Measurements from ENCODE around the gene NHLRC2.

Gene NHLRC2

GRCh38 chr10:113880236-113880635 lies 25.8 kb downstream of the NHLRC2 start:
- Histone ChIP-seq H3K27ac (ENCODE audit: low read length) (no peak overlapping the region), H3K36me3 (ENCODE audit: control insufficient read depth, insufficient read depth, low read length) (no peaks in the 10 kb centered on the region), H3K4me1 (ENCODE audit: control insufficient read depth, insufficient read depth, low read length) (no peaks in the 10 kb centered on the region), H3K4me3 (ENCODE audit: low read length) (no peak overlapping the region), H3K27me3 (ENCODE audit: control insufficient read depth, insufficient read depth, low read length) (no peaks in the 10 kb centered on the region), H3K9me3 (ENCODE audit: control insufficient read depth, insufficient read depth, low read length) (no peaks in the 10 kb centered on the region)
- no CpG with 5 or more reads among the region's 1 CpG for WGBS (ENCODE audit: insufficient coverage, insufficient read length)
- DNase-seq (ENCODE audit: low read depth, low spot score), result no peak

DNA sequence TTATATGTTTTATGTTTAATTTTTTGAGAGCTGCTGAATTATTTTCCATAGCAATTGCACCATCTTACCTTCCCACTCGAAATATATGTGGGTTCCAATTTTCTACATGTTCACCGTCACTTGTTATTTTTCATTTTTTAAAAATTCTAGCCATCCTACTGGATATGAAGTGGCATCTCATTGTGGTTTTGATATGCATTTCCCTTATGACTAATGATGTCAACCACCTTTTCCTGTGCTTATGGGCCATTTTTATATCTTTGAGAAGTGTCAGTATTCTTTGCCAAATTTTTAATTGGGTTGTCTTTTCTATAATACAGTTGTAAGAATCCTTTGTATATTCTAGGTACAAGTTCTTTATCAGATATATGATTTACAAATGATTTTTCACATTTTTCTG lies 27.8 kb downstream of the NHLRC2 start:
- WGBS (ENCODE audit: insufficient coverage, insufficient read length), result no CpG with 5 or more reads among the region's 2 CpGs

DNA sequence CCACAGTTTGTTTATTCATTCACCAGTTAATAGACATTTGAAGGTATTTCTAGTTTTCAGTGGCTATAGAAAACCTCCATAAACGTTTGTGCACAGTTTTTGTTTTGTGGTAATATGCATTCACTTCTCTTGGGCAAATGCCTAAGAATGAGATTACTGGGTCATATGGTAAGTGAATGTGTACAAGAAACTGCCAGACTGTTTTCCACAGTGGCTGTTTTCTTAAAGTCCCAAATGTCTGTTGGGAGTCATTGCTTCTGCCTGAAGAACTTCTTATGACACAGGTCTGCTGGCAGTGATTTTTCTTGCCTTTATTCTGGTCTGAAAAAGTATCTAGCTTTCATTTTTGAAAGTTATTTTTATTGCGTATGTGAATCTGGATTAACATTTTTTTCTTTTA lies 35.5 kb downstream of the NHLRC2 start:
- H3K36me3 ChIP-seq (ENCODE audit: control insufficient read depth, insufficient read depth, low read length), result no peaks in the 10 kb centered on the region
- H3K4me1 ChIP-seq (ENCODE audit: control insufficient read depth, insufficient read depth, low read length), result no peaks in the 10 kb centered on the region
- no CpG with 5 or more reads among the region's 2 CpGs for WGBS (ENCODE audit: insufficient coverage, insufficient read length)

More for the DNA sequence above, 27.8 kb downstream of the NHLRC2 start:
- no peaks in the 10 kb centered on the region for H3K36me3 ChIP-seq (ENCODE audit: control insufficient read depth, insufficient read depth, low read length)
- H3K27ac ChIP-seq (ENCODE audit: low read length), result no peak overlapping the region
- no peak for DNase-seq (ENCODE audit: low read depth, low spot score)
- H3K4me1 ChIP-seq (ENCODE audit: control insufficient read depth, insufficient read depth, low read length), result no peaks in the 10 kb centered on the region
- no peaks in the 10 kb centered on the region for H3K9me3 ChIP-seq (ENCODE audit: control insufficient read depth, insufficient read depth, low read length)
- no peaks in the 10 kb centered on the region for H3K27me3 ChIP-seq (ENCODE audit: control insufficient read depth, insufficient read depth, low read length)
- H3K4me3 ChIP-seq (ENCODE audit: low read length), result no peak overlapping the region

DNA sequence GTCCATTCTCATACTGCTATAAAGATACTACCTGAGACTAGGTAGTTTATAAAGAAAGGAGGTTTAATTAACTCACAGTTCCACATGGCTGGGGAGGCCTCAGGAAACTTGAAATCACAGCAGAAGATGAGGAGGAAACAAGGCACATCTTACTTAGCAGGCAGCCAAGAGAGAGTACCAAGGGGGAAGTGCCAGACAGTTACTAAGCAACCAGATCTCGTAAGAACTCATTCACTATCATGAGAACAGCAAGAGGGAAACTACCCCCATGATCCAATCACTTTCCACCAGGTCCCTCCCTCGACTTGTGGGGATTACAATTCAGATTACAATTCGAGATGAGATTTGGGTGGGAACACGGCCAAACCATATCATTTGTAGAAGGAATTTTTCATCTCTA lies 36.3 kb downstream of the NHLRC2 start:
- no peaks in the 10 kb centered on the region for H3K36me3 ChIP-seq (ENCODE audit: control insufficient read depth, insufficient read depth, low read length)
- H3K27ac ChIP-seq (ENCODE audit: low read length), result no peak overlapping the region
- no peaks in the 10 kb centered on the region for H3K27me3 ChIP-seq (ENCODE audit: control insufficient read depth, insufficient read depth, low read length)
- H3K4me3 ChIP-seq (ENCODE audit: low read length), result no peak overlapping the region
- DNase-seq (ENCODE audit: low read depth, low spot score), result no peak
- H3K9me3 ChIP-seq (ENCODE audit: control insufficient read depth, insufficient read depth, low read length), result no peaks in the 10 kb centered on the region
- no peaks in the 10 kb centered on the region for H3K4me1 ChIP-seq (ENCODE audit: control insufficient read depth, insufficient read depth, low read length)
- WGBS (ENCODE audit: insufficient coverage, insufficient read length), result no CpG with 5 or more reads among the region's 4 CpGs

More for the DNA sequence above, 35.5 kb downstream of the NHLRC2 start:
- Histone ChIP-seq H3K27me3 (ENCODE audit: control insufficient read depth, insufficient read depth, low read length) (no peaks in the 10 kb centered on the region), H3K27ac (ENCODE audit: low read length) (no peak overlapping the region), H3K4me3 (ENCODE audit: low read length) (no peak overlapping the region), H3K9me3 (ENCODE audit: control insufficient read depth, insufficient read depth, low read length) (no peaks in the 10 kb centered on the region)
- no peak for DNase-seq (ENCODE audit: low read depth, low spot score)

DNA sequence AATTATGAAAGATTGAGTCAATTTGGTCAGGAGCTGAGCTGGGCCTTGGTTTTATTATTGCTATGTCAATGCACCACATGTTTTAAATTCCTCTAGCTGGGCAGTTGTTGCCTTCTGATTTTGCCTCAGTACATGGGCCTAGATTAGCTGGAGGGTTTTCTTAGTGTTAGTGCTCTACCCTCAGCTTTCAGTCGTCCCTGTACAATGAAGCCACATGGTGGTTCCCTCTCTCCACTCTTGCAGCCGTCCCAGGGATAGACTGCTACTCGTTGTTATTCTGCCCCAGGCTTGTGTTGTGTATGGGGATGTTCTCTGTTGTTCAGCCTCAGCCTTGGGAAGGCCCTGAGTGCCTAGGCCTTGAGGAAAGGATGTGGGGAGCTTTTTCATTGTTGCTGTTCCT lies 37.0 kb downstream of the NHLRC2 start:
- no peak for DNase-seq (ENCODE audit: low read depth, low spot score)
- no peaks in the 10 kb centered on the region for H3K27me3 ChIP-seq (ENCODE audit: control insufficient read depth, insufficient read depth, low read length)
- H3K4me3 ChIP-seq (ENCODE audit: low read length), result no peak overlapping the region
- no peaks in the 10 kb centered on the region for H3K4me1 ChIP-seq (ENCODE audit: control insufficient read depth, insufficient read depth, low read length)
- no CpG with 5 or more reads among the region's 3 CpGs for WGBS (ENCODE audit: insufficient coverage, insufficient read length)
- H3K9me3 ChIP-seq (ENCODE audit: control insufficient read depth, insufficient read depth, low read length), result no peaks in the 10 kb centered on the region
- no peak overlapping the region for H3K27ac ChIP-seq (ENCODE audit: low read length)
- H3K36me3 ChIP-seq (ENCODE audit: control insufficient read depth, insufficient read depth, low read length), result no peaks in the 10 kb centered on the region

DNA sequence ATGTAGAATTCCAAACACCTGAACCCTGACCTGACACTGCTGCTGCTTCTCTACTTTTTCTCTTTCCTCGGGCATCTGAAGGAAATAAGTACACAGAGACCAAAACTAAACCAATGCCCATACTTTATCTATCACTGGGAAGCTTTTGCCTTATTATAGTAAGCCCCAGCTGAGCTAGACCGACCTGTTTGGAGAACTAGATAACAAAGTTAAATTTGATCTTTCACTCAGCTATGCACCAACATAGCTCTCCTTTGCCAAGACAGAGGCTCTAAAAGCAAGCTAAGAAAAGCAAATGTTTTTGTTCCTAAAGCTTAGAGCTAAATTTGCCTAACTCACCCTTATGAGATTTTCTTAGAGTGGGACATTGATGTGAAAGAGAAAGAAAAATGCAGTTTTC lies 39.1 kb downstream of the NHLRC2 start:
- Histone ChIP-seq H3K27ac (ENCODE audit: low read length) (no peak overlapping the region), H3K9me3 (ENCODE audit: control insufficient read depth, insufficient read depth, low read length) (no peaks in the 10 kb centered on the region), H3K4me1 (ENCODE audit: control insufficient read depth, insufficient read depth, low read length) (no peaks in the 10 kb centered on the region), H3K36me3 (ENCODE audit: control insufficient read depth, insufficient read depth, low read length) (0 out of 2 replicates have a peak, but pooled peaks cover 2% of the 10 kb centered on the region), H3K4me3 (ENCODE audit: low read length) (no peak overlapping the region), H3K27me3 (ENCODE audit: control insufficient read depth, insufficient read depth, low read length) (no peaks in the 10 kb centered on the region)
- no CpG with 5 or more reads among the region's 2 CpGs for WGBS (ENCODE audit: insufficient coverage, insufficient read length)
- no peak for DNase-seq (ENCODE audit: low read depth, low spot score)

- Histone ChIP-seq H3K4me1 (ENCODE audit: control insufficient read depth, insufficient read depth, low read length) (no peaks in the 10 kb centered on the region), H3K9me3 (ENCODE audit: control insufficient read depth, insufficient read depth, low read length) (no peaks in the 10 kb centered on the region), H3K27me3 (ENCODE audit: control insufficient read depth, insufficient read depth, low read length) (no peaks in the 10 kb centered on the region), H3K27ac (ENCODE audit: low read length) (no peak overlapping the region), H3K4me3 (ENCODE audit: low read length) (no peak overlapping the region), H3K36me3 (ENCODE audit: control insufficient read depth, insufficient read depth, low read length) (0 out of 2 replicates have a peak, but pooled peaks cover 2% of the 10 kb centered on the region)
- no peak for DNase-seq (ENCODE audit: low read depth, low spot score)
- WGBS (ENCODE audit: insufficient coverage, insufficient read length), result no CpG with 5 or more reads among the region's 1 CpG
Observed at GRCh38 chr10:113894581-113894980, 40.1 kb downstream of the NHLRC2 start.

DNA sequence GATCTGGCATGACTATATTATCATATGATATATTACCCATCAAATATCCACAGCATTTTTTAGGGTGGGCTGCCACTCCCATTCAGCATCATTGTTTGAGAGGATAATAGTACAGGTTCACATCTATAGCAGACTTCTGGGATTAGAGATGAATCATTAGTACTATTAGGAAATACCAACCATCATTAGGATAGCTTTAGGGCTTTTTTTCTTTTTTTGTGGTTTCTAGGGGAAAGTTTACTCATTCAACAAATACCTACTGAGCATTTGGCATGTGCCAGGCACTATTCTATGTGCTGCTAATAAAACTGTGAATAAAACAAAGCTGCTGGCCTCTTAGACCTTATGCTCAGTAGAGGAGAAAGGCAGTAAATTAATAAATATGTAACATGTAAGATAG lies 40.6 kb downstream of the NHLRC2 start:
- no peak for DNase-seq (ENCODE audit: low read depth, low spot score)
- no peaks in the 10 kb centered on the region for H3K9me3 ChIP-seq (ENCODE audit: control insufficient read depth, insufficient read depth, low read length)
- no peak overlapping the region for H3K27ac ChIP-seq (ENCODE audit: low read length)
- H3K4me1 ChIP-seq (ENCODE audit: control insufficient read depth, insufficient read depth, low read length), result no peaks in the 10 kb centered on the region
- H3K36me3 ChIP-seq (ENCODE audit: control insufficient read depth, insufficient read depth, low read length), result 0 out of 2 replicates have a peak, but pooled peaks cover 2% of the 10 kb centered on the region
- no peaks in the 10 kb centered on the region for H3K27me3 ChIP-seq (ENCODE audit: control insufficient read depth, insufficient read depth, low read length)
- H3K4me3 ChIP-seq (ENCODE audit: low read length), result no peak overlapping the region

DNA sequence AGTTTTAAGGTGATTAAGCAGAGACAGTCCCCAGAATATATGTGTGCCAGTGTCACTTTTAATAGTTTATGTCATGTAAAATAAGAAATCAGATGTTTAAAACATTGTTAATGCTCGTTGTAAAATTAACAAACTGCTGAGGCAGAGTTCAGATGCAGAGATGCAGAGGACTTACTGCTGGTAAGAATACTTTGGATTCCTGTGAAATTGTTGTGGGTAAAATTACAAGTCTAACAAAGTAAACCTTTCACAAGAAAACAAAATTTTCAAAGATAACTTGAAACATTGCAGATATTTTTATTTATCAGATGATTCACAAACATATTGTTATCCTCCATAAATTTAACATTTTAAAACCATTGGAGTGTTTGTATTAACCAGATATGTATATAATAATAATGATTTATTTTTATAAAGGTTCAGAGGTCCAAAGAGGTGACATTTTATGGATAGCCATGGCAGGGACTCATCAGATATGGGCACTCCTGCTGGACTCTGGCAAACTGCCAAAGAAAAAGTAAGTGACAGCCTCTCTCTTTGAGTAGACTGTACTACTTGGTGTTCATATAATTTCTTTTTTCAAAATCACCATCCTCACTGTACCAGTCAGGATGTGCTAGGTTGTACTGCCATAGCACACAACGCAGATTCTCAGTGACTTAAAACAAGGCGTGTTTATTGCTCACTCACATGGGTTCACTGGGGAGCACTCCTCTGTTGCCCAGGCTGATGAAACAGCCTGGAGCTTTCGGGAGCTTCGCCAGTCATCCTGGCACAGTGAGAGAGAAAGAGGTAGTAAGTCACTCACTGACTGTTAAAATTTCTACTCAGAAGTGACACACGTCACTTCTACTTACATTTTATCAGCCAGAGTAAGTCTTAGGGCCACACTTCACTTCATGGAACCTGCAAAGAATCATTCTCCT lies 43.5 kb downstream of the NHLRC2 start:
- H3K36me3 ChIP-seq (ENCODE audit: control insufficient read depth, insufficient read depth, low read length), result 0 out of 2 replicates have a peak, but pooled peaks cover 2% of the 10 kb centered on the region
- H3K4me1 ChIP-seq (ENCODE audit: control insufficient read depth, insufficient read depth, low read length), result no peaks in the 10 kb centered on the region
- no CpG with 5 or more reads among the region's 6 CpGs for WGBS (ENCODE audit: insufficient coverage, insufficient read length)
- DNase-seq (ENCODE audit: low read depth, low spot score), result no peak
- no peak overlapping the region for H3K27ac ChIP-seq (ENCODE audit: low read length)
- no peaks in the 10 kb centered on the region for H3K27me3 ChIP-seq (ENCODE audit: control insufficient read depth, insufficient read depth, low read length)
- H3K9me3 ChIP-seq (ENCODE audit: control insufficient read depth, insufficient read depth, low read length), result no peaks in the 10 kb centered on the region
- H3K4me3 ChIP-seq (ENCODE audit: low read length), result no peak overlapping the region

- Histone ChIP-seq H3K27ac (ENCODE audit: low read length) (no peak overlapping the region), H3K4me1 (ENCODE audit: control insufficient read depth, insufficient read depth, low read length) (no peaks in the 10 kb centered on the region), H3K4me3 (ENCODE audit: low read length) (no peak overlapping the region), H3K36me3 (ENCODE audit: control insufficient read depth, insufficient read depth, low read length) (0 out of 2 replicates have a peak, but pooled peaks cover 2% of the 10 kb centered on the region), H3K9me3 (ENCODE audit: control insufficient read depth, insufficient read depth, low read length) (no peaks in the 10 kb centered on the region), H3K27me3 (ENCODE audit: control insufficient read depth, insufficient read depth, low read length) (no peaks in the 10 kb centered on the region)
- no CpG with 5 or more reads among the region's 2 CpGs for WGBS (ENCODE audit: insufficient coverage, insufficient read length)
- no peak for DNase-seq (ENCODE audit: low read depth, low spot score)
Observed at GRCh38 chr10:113899952-113900598, 45.6 kb downstream of the NHLRC2 start.

Data from iPS DF 6.9 (cell line).